ENCODE data around the gene ACACA.

Gene ACACA

GRCh38 chr17:37225465-37225864 lies 181.2 kb downstream of the ACACA start:
- no peak overlapping the region for H3K4me3 ChIP-seq (ENCODE audit: low read length)
- TF ChIP-seq ZNF274 (IDR thresholded peaks at IDR 0.05; ENCODE audit: low read depth, low read length) = no peak

DNA sequence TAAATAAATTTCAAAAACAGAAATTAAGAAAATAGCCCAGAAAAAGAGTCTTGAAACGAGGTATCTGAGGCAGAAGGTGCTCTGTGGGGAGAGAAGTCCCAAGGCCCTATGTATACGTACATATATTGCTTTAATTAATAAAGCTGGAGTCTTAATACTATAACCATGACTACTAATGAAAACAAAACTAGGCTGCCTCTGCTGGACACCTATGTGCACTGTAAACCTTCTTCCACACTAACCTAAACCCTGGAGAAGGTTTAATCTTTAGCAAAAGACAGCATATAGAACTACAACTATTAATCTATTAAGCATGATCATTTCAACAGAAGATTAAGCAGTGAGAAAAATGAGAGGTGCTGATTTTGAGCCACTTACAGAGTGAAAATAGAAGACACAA lies 184.8 kb downstream of the ACACA start:
- no peak for TF ChIP-seq ZNF274 (IDR thresholded peaks at IDR 0.05; ENCODE audit: low read depth, low read length)
- H3K4me3 ChIP-seq (ENCODE audit: low read length) = no peak overlapping the region

DNA sequence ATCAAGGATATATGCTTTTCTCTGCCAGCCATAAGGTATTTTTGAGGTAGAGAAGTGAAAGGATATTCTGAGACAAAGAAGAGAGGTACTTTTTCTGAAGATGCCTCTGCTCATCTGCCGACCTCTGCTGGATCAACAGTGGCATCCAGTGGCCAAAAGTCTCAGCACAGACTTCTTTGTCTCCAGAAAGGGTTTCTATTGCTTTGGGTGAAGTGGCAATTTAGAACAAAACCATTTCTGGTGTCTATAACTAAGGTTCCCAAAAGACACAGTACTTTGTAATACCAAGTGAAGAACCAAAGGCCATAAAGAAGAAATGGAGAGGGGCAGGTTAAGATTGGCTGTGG lies 186.1 kb downstream of the ACACA start:
- no peak for TF ChIP-seq ZNF274 (IDR thresholded peaks at IDR 0.05; ENCODE audit: low read depth, low read length)
- no peak overlapping the region for H3K4me3 ChIP-seq (ENCODE audit: low read length)

DNA sequence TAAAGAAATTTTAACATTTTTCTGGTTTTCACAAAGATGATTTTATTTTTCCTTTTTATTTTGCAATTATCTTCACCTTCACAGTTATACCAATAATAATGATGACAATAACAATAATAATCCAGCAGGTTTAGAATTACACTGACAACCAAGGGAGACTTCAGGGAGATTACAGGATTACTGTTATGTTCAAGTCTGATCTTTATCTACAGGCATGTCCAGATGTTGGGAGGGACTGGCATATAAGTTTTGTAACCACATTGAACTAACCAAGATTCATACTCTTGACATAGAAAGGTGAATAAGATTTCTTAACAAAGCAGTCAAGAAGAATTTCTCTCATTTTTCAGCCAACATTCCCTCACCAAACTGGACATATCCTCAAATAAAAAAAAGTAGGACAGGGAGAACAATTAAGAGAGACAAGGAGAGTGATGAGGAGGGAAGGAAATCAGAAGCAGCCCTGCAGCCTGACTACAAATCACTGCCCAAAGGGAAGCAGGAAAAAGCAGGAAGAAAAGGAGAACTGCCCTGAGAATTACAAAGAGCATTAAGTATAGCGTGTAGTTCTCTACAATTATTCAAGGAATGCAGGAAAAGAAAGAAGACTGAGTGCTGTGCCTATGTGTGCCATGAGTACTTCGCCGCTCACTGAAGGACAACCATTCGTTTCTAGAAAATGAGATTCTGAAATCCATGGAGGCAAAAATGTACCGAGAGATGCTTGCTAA lies 186.6 kb downstream of the ACACA start:
- no peak for TF ChIP-seq ZNF274 (IDR thresholded peaks at IDR 0.05; ENCODE audit: low read depth, low read length)
- no peak overlapping the region for H3K4me3 ChIP-seq (ENCODE audit: low read length)

DNA sequence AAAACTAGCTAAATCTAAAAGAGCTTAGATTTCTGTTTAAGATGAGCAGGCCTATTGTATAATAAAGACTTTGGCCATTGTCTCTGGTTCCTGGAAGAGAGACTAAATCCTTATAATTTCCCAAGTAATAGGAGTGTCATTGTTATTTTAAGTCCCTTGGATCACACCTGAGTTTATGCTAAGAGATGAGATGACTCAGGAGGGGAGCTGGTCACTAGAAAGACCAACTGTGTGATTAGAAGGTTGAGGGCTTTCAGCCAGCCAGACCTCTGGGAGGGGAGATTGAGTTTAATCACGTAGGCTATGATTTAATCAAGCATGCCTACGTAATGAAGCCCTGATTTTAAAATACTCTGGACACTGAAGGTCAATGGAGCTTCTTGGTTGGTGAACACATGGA lies 187.8 kb downstream of the ACACA start:
- no peak overlapping the region for H3K4me3 ChIP-seq (ENCODE audit: low read length)
- TF ChIP-seq ZNF274 (IDR thresholded peaks at IDR 0.05; ENCODE audit: low read depth, low read length) = no peak

DNA sequence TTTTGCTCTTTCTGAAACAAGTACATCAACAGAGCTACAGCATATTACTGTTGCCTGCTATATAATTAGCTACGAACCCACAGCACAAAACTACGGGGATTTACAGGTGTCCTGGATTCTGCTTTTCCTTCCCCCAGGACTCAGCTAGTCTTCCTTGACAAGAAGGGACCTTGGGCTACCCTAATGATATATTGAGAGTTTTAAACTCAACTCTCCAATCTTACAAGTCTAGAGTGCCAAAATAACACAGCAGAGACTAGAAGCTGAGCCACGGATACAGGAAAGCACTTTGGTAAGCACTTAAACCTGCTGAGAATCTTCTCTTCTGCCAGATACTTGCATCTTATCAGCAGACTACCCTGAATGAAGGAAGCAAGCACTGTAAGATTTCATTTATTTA lies 192.2 kb downstream of the ACACA start:
- no peak for TF ChIP-seq ZNF274 (IDR thresholded peaks at IDR 0.05; ENCODE audit: low read depth, low read length)
- no peak overlapping the region for H3K4me3 ChIP-seq (ENCODE audit: low read length)

DNA sequence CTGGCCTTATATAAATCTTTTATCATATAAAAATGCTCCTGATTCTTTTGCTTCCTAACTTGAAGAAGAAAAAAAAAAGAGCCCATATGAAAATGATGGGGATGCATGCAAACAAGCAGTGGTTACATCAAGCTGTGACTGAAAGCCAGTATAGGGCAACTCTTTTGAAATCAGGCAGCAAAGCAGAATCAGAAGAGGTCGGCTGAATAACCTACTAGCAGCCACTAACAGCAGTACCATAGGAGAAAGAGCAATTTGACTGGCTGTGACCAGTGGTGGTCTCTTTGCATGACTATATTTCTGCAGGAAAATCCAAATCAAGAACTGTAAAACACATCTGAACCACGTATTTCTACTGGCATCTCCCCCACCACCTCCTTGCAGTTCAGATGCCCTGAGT lies 192.7 kb downstream of the ACACA start:
- no peak overlapping the region for H3K4me3 ChIP-seq (ENCODE audit: low read length)
- TF ChIP-seq ZNF274 (IDR thresholded peaks at IDR 0.05; ENCODE audit: low read depth, low read length) = no peak

- TF ChIP-seq ZNF274 (IDR thresholded peaks at IDR 0.05; ENCODE audit: low read depth, low read length) = no peak
- no peak overlapping the region for H3K4me3 ChIP-seq (ENCODE audit: low read length)
Measured at GRCh38 chr17:37212179-37212578, 194.5 kb downstream of the ACACA start.

DNA sequence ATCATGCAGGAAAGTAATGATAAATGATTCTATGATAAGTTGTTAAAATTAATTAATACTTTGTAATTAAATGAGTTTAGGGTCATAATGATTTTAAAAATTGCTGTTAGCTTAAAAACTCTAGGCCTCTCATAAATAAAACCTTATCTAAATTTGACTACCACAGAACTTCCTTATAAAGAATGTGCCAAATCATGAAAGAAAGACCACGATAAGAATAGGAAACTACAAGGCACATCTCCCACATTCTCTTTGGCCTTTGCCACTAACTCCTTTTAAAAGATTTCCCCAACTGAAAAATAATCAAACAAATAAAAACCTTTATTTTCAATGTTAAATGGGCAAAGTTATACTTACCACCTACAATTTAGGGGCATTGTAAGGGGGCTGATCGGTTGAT lies 195.5 kb downstream of the ACACA start:
- H3K4me3 ChIP-seq (ENCODE audit: low read length) = no peak overlapping the region
- no peak for TF ChIP-seq ZNF274 (IDR thresholded peaks at IDR 0.05; ENCODE audit: low read depth, low read length)

- H3K4me3 ChIP-seq (ENCODE audit: low read length) = no peak overlapping the region
- TF ChIP-seq ZNF274 (IDR thresholded peaks at IDR 0.05; ENCODE audit: low read depth, low read length) = no peak
Measured at GRCh38 chr17:37207103-37207502, 199.5 kb downstream of the ACACA start.

DNA sequence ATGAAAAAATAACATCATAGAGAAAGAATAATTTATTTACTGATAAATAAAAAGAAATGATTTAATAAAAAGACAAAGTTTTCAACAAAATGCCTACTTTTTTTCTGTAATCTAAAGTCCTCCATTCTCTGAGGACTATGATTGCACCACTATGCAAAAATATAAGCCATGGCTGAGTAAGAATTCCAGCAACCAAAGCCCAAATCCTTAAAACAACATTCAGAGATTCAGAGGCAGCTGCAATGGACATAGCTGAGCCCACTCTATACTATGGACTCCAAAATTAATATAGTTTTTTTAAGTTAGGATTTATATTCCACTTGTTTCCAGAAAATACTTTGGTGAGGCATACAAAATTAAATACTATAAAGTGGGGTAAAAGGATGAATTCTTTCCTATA lies 200.3 kb downstream of the ACACA start:
- TF ChIP-seq ZNF274 (IDR thresholded peaks at IDR 0.05; ENCODE audit: low read depth, low read length) = no peak
- H3K4me3 ChIP-seq (ENCODE audit: low read length) = no peak overlapping the region

GRCh38 chr17:37200497-37200896 lies 206.1 kb downstream of the ACACA start:
- no peak for TF ChIP-seq ZNF274 (IDR thresholded peaks at IDR 0.05; ENCODE audit: low read depth, low read length)
- no peak overlapping the region for H3K4me3 ChIP-seq (ENCODE audit: low read length)

GRCh38 chr17:37197336-37197735 lies 209.3 kb downstream of the ACACA start:
- no peak for TF ChIP-seq ZNF274 (IDR thresholded peaks at IDR 0.05; ENCODE audit: low read depth, low read length)
- no peak overlapping the region for H3K4me3 ChIP-seq (ENCODE audit: low read length)

GRCh38 chr17:37194208-37194607 lies 212.4 kb downstream of the ACACA start:
- no peak overlapping the region for H3K4me3 ChIP-seq (ENCODE audit: low read length)
- TF ChIP-seq ZNF274 (IDR thresholded peaks at IDR 0.05; ENCODE audit: low read depth, low read length) = no peak

GRCh38 chr17:37191219-37191618 lies 215.4 kb downstream of the ACACA start:
- H3K4me3 ChIP-seq (ENCODE audit: low read length) = no peak overlapping the region
- no peak for TF ChIP-seq ZNF274 (IDR thresholded peaks at IDR 0.05; ENCODE audit: low read depth, low read length)

GRCh38 chr17:37190493-37190892 lies 216.1 kb downstream of the ACACA start:
- no peak overlapping the region for H3K4me3 ChIP-seq (ENCODE audit: low read length)
- TF ChIP-seq ZNF274 (IDR thresholded peaks at IDR 0.05; ENCODE audit: low read depth, low read length) = no peak
